Activated T-cell treated with anti-CD3 and anti-CD28 coated beads, Interleukin-2, amount 50 U/mL, for 4 hours (primary cell): ENCODE results near the gene CFAP90. TPM values are rescaled to one million over a fixed set of nuclear protein-coding genes. Genes with fewer than 3 reads are reported as not detected.

Experiments used
- ATAC-seq, 2 donors: fragments of 200-7000 bp; cut with Tn5 transposase; one replicate each; pipeline ENCODE4 v1.10.0; 2021
- DNase-seq: peaks from one replicate; pipeline ENCODE4 v3.0.0-alpha.2; 2020
- H3K27me3 Mint-ChIP-seq: one replicate; pipeline ENCODE4 v1.8.0; 2021; ENCODE audit warnings: low read depth, mixed read lengths
- H3K36me3 Mint-ChIP-seq: one replicate; pipeline ENCODE4 v1.8.0; 2022; ENCODE audit warnings: mixed read lengths; ENCODE audit not compliant: insufficient read depth
- H3K4me1 Mint-ChIP-seq: one replicate; pipeline ENCODE4 v1.8.0; 2021; ENCODE audit warnings: low read depth, mixed read lengths
- H3K4me3 Mint-ChIP-seq: one replicate; pipeline ENCODE4 v1.8.0; 2021; ENCODE audit warnings: mild to moderate bottlenecking, moderate library complexity, mixed read lengths
- H3K9me3 Mint-ChIP-seq: one replicate; pipeline ENCODE4 v1.8.0; 2021; ENCODE audit warnings: mixed read lengths
- total RNA-seq, 3 donors: library from RNA; stranded (reverse); gene quantifications; one replicate each; pipeline ENCODE4 v1.2.1, GENCODE V29; 2021

CFAP90 gene
- total RNA-seq, 3 donors from 2014 or later: not detected

DNA sequence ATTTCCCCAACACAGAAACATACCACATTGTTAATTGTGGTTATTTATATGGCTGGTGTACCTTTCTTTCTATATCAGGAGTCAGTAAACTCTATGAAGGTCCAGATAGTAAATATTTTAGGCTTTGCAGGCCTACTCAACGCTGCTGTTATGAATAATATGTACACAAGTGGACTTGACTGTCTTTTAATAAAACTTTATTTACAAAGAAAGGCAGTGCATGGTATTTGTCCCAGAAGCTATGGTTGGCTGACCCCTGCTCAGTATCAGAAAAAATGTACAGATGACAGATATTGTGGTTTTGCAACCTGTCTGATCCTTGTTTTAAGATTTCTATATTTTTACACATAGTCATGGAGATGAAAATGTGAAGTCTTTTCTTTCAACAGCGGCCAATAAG lies 23.7 kb upstream of the CFAP90 start:
- peaks cover 58% of the 10 kb centered on the region for H3K36me3 Mint-ChIP-seq
- no peaks in the 10 kb centered on the region for H3K27me3 Mint-ChIP-seq

DNA sequence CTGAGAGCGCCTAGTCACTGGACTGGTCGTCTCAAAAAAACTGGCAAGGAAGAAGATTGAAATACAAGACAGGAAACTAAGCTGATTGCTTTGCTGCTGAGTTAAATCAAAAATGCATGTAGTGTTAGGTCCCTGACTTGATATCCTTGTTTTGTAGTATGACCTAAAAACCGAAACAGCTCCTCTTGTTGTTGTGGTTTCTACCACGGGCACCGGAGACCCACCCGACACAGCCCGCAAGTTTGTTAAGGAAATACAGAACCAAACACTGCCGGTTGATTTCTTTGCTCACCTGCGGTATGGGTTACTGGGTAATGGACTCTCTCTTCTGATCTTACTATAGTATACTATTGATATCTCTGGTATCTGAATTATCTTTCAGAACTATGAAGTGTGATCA lies 22.3 kb upstream of the CFAP90 start:
- H3K9me3 Mint-ChIP-seq: no peaks in the 10 kb centered on the region
- H3K36me3 Mint-ChIP-seq: peaks cover 49% of the 10 kb centered on the region
- peaks cover 72% of the 10 kb centered on the region for H3K4me1 Mint-ChIP-seq
- H3K4me3 Mint-ChIP-seq: peak overlapping the region; percentile 97
- DNase-seq: no peak
- H3K27me3 Mint-ChIP-seq: no peaks in the 10 kb centered on the region
- peak in 1 of 2 donors; percentile 2 for ATAC-seq

More for the DNA sequence above, 23.7 kb upstream of the CFAP90 start:
- Mint-ChIP-seq H3K4me1 (peaks cover 82% of the 10 kb centered on the region), H3K4me3 (no peak overlapping the region), H3K9me3 (no peaks in the 10 kb centered on the region)
- DNase-seq (no peak), ATAC-seq (no peak)

DNA sequence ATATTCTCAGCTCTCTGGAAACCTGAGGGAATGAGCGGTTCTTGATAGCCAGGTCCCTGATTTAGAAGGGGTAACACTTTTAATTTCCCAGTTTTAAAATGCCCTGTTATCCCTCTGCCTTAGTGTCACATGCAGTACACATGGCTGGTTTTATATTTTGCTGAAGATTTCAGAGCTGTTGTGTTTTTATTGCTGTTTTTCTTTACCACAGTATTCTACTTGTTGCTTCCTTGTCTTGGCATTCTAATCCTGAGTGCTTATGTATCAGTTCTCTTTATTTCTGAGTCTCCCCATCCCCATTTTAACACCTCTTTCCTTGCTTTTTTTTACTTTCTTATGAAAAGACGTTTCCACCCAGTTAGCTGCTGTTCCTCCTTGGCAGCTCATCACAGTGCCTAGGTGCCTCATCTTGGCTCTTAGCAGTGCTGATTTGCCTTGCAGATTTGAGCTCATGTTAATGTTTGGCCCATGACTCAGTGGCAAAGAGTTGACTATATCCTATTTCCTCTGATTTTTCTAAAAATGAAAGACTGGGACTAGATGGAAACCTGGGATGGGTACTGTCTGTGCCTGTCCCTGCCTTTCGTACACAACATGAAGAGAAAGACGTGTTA lies 21.7 kb upstream of the CFAP90 start:
- H3K9me3 Mint-ChIP-seq: no peaks in the 10 kb centered on the region
- peak overlapping the region; percentile 97 for H3K4me3 Mint-ChIP-seq
- peaks cover 43% of the 10 kb centered on the region for H3K36me3 Mint-ChIP-seq
- DNase-seq (no peak), ATAC-seq (no peak)
- H3K4me1 Mint-ChIP-seq: peaks cover 68% of the 10 kb centered on the region
- no peaks in the 10 kb centered on the region for H3K27me3 Mint-ChIP-seq

DNA sequence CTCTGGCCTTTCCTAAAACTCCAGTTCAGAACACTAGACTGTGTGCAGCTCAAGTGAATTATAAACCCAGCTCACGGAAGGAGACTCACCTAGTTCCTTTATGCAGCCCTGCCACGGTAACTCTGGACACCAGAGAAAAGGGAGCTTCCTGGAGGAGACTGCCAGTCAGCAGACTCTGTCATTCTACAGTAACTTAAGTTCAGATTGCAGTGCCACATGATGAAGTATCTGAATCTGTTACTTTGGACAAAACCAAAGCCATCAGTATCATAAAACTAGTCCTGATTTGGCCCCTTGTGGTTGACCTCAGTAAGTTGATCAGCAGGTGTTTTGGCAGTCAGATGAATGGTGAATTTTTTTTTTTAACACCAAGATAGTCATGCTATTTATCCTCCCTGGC lies 20.7 kb upstream of the CFAP90 start:
- DNase-seq (no peak), ATAC-seq (no peak)
- Mint-ChIP-seq H3K27me3 (no peaks in the 10 kb centered on the region), H3K36me3 (peaks cover 39% of the 10 kb centered on the region), H3K4me3 (peak overlapping the region; percentile 97), H3K4me1 (peaks cover 69% of the 10 kb centered on the region), H3K9me3 (no peaks in the 10 kb centered on the region)

- Mint-ChIP-seq H3K36me3 (peaks cover 28% of the 10 kb centered on the region), H3K27me3 (no peaks in the 10 kb centered on the region), H3K4me3 (peak overlapping the region; percentile 97), H3K4me1 (peaks cover 69% of the 10 kb centered on the region), H3K9me3 (no peaks in the 10 kb centered on the region)
- no peak for DNase-seq
- ATAC-seq: peak; percentile 42 to 47
These were observed 18.7 kb upstream of the CFAP90 start for GRCh38 chr5:7869474-7870136.

DNA sequence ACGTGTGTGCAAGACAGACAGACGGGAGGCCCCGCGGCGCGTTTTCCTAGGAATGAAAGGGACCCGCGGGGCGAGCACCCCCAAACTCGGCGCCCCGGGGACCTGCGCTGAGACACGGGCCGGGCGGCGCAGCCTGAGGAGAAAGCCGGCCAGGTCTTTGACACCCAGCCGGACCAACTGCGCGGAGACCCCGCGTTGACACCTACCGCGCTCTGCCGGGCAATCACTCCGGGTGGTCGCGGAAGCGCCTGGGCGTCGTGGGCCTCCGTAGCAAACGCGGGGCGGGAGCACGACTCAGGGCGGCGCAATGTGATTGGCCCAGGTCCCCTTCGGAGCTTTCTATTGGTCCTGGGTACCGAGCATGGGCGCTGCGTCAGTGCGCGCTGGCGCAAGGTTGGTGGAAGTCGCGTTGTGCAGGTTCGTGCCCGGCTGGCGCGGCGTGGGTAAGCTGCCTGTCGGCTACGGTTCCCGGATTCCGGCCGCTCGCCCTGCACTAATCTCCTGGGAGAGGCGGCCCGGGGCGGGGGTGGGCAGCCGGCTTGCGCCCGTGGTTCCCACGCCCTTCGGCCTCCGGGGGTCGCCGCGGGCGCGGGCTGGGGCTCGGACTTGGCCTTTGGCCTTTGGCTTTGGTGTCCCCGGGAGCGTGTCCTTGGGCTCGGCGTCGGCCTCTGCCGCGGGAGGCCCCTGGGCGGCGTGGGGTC lies 18.0 kb upstream of the CFAP90 start, which contains the start of the genes FASTKD3 and MTRR:
Gene FASTKD3, minus strand, starts transcription at position 259 of the 701 bp plus-strand sequence. CDS start 948 bp downstream, outside the sequence.
Gene MTRR, plus strand, starts transcription at position 376 of the 701 bp plus-strand sequence. CDS start 1,647 bp downstream, outside the sequence.
- H3K4me3 Mint-ChIP-seq: peak within 1 kb of the TSS; percentile 97
- H3K27me3 Mint-ChIP-seq: no peaks in the 10 kb centered on the region
- no peaks in the 10 kb centered on the region for H3K9me3 Mint-ChIP-seq
- H3K36me3 Mint-ChIP-seq: peaks cover 27% of the 10 kb centered on the region
- ATAC-seq (peak; percentile 98), DNase-seq (peak; percentile 85)
- peaks cover 63% of the 10 kb centered on the region for H3K4me1 Mint-ChIP-seq

DNA sequence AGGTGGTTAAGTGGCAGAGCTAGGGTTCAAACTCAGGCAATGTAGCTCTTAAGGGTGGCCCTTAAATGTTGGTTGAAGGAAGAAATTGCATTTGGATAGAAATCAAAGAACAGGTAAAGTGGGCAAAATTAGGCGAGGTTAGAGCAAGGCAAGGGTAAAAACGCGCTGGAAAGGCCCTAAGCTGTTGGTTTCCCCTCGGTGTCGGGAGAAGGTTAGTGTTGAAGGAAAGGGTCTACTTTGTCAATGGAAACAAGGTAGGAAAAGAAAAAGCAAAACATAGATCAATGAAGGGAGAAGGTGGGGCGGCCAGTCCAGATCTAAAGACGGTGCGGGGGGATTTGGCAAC lies 17.5 kb upstream of the CFAP90 start:
- H3K4me1 Mint-ChIP-seq: peaks cover 59% of the 10 kb centered on the region
- H3K36me3 Mint-ChIP-seq: peaks cover 22% of the 10 kb centered on the region
- ATAC-seq (no peak), DNase-seq (no peak)
- H3K9me3 Mint-ChIP-seq: no peaks in the 10 kb centered on the region
- peak overlapping the region; percentile 97 for H3K4me3 Mint-ChIP-seq
- H3K27me3 Mint-ChIP-seq: no peaks in the 10 kb centered on the region

- ATAC-seq (no peak), DNase-seq (no peak)
- Mint-ChIP-seq H3K36me3 (peaks cover 27% of the 10 kb centered on the region), H3K4me1 (peaks cover 48% of the 10 kb centered on the region), H3K9me3 (no peaks in the 10 kb centered on the region), H3K4me3 (peak overlapping the region; percentile 51), H3K27me3 (no peaks in the 10 kb centered on the region)
These were observed 16.3 kb upstream of the CFAP90 start for GRCh38 chr5:7867260-7867659.

GRCh38 chr5:7866196-7866595 lies 15.3 kb upstream of the CFAP90 start:
- H3K4me3 Mint-ChIP-seq: no peak overlapping the region
- peaks cover 24% of the 10 kb centered on the region for H3K36me3 Mint-ChIP-seq
- H3K9me3 Mint-ChIP-seq: no peaks in the 10 kb centered on the region
- DNase-seq (no peak), ATAC-seq (no peak)
- H3K4me1 Mint-ChIP-seq: peaks cover 38% of the 10 kb centered on the region
- no peaks in the 10 kb centered on the region for H3K27me3 Mint-ChIP-seq

DNA sequence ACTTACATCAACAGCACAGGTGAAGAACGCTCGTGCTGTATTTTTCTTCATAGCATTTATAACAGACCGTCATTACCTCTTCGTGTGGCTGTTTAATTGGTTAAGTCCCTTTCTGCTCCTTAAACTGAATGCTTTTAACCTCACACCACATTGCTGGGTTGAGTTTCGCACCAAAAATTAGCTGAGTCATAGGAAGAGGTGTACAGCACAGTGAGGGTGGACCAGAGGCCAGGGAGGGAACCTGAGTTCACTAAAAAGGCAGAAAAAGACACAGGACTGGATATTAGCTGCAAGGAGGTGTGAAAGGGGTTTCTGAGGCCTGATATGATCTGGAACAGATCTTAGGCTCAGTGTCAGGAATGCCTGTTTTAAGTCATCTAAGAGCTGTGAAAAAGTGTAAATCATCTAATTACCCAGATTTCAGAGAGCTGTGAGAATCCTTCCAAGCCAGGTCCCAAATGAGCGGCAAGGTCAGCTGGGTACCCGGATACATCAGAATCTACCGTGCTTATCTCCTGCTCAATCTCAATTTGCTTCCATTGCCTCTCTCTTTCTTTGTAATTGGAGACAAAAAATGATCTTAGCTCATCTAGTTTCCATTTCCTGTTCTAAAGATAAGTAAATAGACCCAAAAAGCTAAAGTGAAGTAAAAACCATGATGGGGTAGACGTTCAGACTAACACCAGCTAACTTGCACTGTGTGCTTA lies 7.1 kb upstream of the CFAP90 start:
- no peaks in the 10 kb centered on the region for H3K27me3 Mint-ChIP-seq
- peak; percentile 38 to 64 for ATAC-seq
- peaks cover 18% of the 10 kb centered on the region for H3K4me1 Mint-ChIP-seq
- no peak for DNase-seq
- no peaks in the 10 kb centered on the region for H3K9me3 Mint-ChIP-seq
- H3K36me3 Mint-ChIP-seq: peaks cover 22% of the 10 kb centered on the region
- no peak overlapping the region for H3K4me3 Mint-ChIP-seq

- Mint-ChIP-seq H3K4me3 (no peak overlapping the region), H3K27me3 (no peaks in the 10 kb centered on the region), H3K4me1 (peaks cover 23% of the 10 kb centered on the region), H3K36me3 (peaks cover 16% of the 10 kb centered on the region), H3K9me3 (no peaks in the 10 kb centered on the region)
- no peak for ATAC-seq
- DNase-seq: no peak
These were observed 6.4 kb upstream of the CFAP90 start for GRCh38 chr5:7857361-7857760.

DNA sequence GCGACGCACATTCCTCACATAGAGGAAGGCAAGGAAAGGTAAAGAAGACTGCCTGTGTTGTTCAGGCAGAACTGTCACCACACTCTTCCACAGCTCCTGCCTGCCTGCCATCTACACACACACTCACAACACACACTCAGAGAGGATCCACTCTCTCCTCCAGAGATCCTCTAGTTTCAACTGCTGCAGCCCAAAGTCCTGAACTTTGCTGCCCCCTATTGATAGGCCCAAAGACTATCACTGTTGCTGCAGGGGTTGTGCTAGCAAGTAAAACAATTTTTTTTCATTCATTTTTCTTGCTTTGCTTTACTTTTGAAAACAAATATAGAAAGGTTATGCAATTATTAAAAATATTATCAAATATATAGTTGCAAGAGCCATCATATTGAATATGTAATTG lies 5.9 kb upstream of the CFAP90 start:
- no peak for DNase-seq
- Mint-ChIP-seq H3K36me3 (peaks cover 16% of the 10 kb centered on the region), H3K4me1 (peaks cover 28% of the 10 kb centered on the region), H3K27me3 (no peaks in the 10 kb centered on the region), H3K4me3 (no peak overlapping the region), H3K9me3 (no peaks in the 10 kb centered on the region)
- no peak for ATAC-seq

DNA sequence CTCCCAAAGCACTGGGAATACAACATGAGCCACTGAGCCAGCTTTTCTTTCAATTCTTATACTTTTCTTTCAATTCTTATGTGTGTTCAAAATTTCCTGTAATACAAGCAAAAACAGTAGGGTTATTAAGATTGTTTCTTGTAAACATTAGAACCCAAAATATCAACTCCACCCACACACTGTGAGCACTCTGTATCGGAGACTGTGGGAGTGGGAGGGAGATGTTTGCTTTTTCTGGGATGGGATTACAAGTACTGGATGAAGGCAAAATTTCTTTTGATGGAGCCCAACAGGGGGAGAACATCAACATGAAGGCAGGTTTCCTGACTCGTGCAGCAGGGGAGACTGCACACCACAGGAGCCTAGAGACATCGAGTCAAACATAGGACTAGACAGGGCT lies 4.7 kb upstream of the CFAP90 start:
- peaks cover 10% of the 10 kb centered on the region for H3K36me3 Mint-ChIP-seq
- no peak for DNase-seq
- H3K4me1 Mint-ChIP-seq: peaks cover 34% of the 10 kb centered on the region
- H3K9me3 Mint-ChIP-seq: no peaks in the 10 kb centered on the region
- H3K4me3 Mint-ChIP-seq: no peak overlapping the region
- H3K27me3 Mint-ChIP-seq: peaks cover 2% of the 10 kb centered on the region
- ATAC-seq: no peak

DNA sequence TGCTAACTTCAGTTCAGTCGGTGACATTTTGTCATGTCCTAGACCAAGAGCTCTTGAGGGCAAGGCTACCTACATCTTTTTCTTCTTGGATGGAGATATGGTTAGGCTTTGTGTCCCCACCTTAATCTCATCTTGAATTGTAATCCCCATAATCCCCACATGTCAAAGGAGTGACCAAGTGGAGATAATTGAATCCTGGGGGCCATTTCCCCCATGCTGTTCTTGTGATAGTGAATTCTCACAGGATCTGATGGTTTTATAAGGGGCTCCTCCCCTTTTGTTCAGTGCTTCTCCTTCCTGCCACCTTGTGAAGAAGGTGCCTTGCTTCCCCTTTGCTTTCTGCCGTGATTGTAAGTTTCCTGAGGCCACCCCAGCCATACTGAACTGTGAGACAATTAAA lies 2.1 kb upstream of the CFAP90 start:
- peaks cover 20% of the 10 kb centered on the region for H3K27me3 Mint-ChIP-seq
- peaks cover 2% of the 10 kb centered on the region for H3K36me3 Mint-ChIP-seq
- ATAC-seq (no peak), DNase-seq (no peak)
- H3K4me1 Mint-ChIP-seq: peaks cover 28% of the 10 kb centered on the region
- H3K9me3 Mint-ChIP-seq: no peaks in the 10 kb centered on the region
- H3K4me3 Mint-ChIP-seq: no peak overlapping the region
